Measurements from ENCODE around the gene BTN3A1. TPM values are rescaled to one million over a fixed set of nuclear protein-coding genes. Genes with fewer than 3 reads are reported as not detected.
A peak's percentile ranks its signal among the peaks of the same experiment; 100 is the strongest.
"Not testable (repeated sequence)": the region's sequence is repeated elsewhere in the genome, so short reads cannot be mapped to it uniquely, and the experiment has no call there.

BTN3A1 gene
- 9.0 TPM for total RNA-seq
- long read RNA-seq, partial matches to known transcripts: 0 of 11 reads
- long read RNA-seq, other reads (novel, unspliced or antisense): 11 of 11 reads

DNA sequence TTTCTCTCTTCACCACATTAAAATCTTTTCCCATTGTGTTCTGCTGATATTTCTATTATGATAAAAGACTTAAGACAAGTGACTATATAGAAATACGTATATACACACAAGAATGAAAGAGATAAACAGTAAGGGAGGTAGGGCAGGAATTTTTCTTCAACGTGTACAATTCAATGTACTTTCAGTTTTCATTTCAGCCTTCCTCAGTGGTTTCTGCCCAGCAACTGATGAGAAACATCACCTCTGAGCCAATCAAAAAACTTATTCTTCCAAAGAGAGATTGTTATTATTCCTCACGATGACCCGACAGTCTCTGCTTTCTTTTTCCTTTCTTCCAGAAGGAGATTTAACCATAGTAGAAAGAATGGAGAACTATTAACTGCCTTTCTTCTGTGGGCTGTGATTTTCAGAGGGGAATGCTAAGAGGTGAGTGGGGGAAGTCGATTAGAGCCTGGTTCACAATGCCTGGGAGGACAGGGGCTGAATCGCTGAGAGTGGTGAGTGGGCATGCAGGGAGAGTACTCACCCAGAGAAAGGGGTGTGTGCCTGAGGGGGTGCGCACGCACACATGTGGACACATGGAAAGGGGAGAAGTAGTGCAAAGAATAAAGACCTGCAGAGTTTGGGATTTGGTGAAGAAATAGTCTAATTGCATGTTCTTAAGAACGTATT lies at the start of gene BTN3A1:
Gene BTN3A1 (plus strand): TSS at position 289 of the 672 bp plus-strand sequence. CDS start 3,289 bp downstream, outside the sequence.
- intact Hi-C loops (cut with DNase I): no loop called here
- ATAC-seq (ENCODE audit: poor library complexity): peak; percentile 98
- peak; percentile 74 for DNase-seq

DNA sequence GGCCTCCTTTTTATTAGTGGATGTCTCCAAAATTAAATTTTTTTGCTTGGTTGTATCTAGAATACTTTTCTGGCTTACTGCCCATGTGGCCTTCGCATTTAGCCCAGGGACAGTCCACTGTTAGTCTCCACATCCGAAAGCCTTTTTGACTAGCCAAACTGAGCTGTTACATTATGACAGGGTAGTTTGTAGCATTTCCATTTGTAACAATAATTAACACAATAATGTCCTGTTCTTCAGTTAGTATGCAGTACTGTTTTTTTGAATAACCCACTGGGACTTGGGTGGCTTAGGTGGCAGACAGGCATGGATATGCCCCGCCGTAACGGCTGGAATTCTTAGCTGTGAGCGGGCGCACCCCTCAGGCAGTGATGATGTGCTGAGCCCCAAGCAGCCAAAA lies 49.8 kb upstream of the BTN3A1 start:
- ATAC-seq (ENCODE audit: poor library complexity) (no peak), DNase-seq (no peak)
- intact Hi-C loops (cut with DNase I): no loop called here

DNA sequence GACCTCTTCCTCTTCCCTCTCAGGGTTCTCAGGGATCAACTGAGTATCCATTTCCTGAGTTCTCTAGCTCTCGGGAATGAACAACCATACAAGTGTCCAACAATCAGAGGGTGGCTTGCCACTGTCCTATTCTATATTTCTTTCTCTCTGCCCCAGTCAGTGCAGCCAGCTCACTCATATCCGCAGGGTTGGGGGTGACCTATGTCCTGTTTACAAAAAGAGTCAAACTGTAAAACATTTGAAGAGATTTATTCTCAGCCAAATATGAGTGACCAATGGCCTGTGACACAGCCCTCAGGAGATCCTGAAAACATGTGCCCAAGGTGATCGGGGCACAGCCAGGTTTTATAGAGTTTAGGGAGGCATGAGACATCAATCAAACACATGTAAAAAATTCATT lies 47.9 kb upstream of the BTN3A1 start:
- DNase-seq: no peak
- intact Hi-C loops (cut with DNase I): no loop called here
- ATAC-seq (ENCODE audit: poor library complexity): no peak

DNA sequence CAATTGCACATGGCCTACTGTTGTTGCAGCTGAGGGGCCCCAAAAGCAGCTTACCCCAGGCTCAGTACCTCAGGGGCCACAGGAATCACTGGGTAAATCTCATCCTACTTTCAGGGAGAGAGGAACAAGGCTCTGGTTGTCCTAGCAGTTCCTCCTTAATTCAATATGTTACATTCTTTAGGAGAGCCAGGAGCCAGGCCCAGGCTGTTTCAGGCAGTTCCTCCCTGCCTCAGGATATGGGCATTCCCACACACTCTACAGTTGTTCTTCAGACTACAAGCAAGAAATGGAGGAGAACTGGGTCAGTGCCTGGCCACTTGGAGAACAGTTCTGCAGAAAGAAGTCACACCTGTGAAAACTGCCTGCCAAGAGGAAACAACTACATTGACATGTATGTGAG lies 46.7 kb upstream of the BTN3A1 start:
- intact Hi-C loops (cut with DNase I): no loop called here
- DNase-seq (no peak), ATAC-seq (ENCODE audit: poor library complexity) (no peak)

DNA sequence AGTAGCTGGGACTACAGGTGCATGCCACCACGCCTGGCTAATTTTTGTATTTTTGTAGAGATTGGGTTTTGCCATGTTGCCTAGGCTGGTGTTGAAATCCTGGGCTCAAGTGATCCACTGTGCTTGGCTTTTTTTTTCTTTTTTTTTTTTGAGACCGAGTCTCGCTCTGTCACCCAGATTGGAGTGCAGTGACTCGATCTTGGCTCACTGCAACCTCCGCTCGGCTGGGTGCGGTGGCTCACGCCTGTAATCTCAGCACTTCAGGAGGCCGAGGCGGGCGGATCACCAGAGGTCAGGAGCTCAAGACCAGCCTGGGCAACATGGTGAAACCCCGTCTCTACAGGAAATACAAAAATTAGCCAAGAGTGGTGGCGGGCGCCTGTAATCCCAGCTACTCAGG lies 44.5 kb upstream of the BTN3A1 start:
- intact Hi-C loops (cut with DNase I); DNase-seq; ATAC-seq (ENCODE audit: poor library complexity): not testable (repeated sequence)

DNA sequence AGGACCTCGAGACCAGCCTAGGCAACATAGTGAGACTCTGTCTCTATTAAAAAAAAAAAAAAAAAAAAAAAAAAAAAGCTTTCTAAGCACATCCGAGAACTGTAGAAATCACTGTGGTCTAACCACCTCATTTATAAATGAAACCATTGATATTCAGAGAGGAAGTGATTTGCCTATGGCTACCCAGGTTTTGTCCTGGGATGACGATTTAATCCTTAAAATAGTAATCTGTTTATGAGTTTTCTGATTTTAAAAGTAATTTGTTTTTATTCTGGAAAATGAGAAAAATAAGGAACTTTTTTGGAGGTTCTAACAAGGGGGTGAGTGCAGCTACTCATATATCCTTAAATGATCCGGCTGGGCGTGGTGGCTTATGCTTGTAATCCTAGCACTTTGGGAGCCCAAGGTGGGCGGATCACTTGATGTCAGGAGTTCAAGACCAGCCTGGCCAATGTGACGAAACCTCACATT lies 43.5 kb upstream of the BTN3A1 start:
- intact Hi-C loops (cut with DNase I): no loop called here
- no peak for ATAC-seq (ENCODE audit: poor library complexity)
- DNase-seq: no peak

DNA sequence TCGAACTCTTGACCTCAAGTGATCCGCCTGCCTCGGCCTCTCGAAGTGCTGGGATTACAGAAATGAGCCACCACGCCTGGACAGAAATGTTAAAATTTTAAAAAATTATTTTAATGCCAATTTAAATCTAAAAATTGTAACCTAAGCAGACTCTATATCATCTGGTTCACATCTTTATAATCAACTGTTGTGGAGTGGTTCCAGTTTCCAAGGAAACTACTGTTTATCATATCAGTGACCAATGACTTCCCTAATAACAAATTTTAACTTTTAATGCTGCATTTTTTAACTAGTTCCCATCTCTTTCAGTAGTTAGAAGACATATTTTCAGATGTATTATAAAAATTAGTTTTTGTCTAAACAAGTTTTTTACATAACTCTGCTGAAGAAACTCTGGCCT lies 42.3 kb upstream of the BTN3A1 start:
- intact Hi-C loops (cut with DNase I): no loop called here
- ATAC-seq (ENCODE audit: poor library complexity) (no peak), DNase-seq (no peak)

DNA sequence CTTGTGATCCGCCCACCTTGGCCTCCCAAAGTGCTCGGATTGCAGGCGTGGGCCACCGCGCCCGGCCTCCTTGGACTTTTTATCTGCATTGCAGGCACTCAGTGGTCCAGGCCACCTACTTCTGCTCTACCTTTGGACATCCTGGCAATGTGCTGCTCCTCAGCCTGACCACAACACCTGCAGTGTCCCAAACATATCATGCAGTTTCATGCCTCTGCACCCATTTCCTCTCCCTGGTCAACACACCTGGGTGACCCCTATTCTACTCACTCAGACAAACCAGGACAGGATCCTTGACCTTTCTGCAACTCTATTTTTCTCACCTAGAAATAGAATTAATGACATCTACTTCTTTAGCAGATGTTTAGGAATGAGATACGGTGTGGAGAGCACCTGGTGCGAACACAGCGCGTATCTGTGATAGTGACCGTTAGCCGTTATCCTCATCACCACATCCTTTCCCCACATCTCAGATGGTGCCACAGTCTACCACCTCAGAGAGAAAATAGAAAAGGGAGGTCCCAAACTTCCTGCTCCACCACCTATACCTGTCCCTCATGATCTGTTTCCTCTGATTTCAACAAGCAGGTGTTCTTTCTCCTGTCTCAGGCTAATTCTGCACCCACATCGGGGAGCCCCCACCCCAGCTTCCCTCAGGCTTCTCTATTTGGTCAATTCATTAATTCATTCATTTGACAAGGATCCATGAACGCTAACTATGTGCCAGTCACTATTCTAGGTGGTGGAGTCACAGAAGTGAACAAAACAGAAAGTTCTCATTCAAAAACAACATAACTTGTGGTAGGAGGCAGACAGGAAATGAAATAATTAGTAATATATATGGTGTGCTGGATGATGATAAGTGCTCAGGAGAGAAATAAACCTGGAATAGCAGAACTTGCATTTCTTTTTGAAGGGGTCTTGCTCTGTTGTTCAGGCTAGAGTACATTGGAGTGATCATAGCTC lies 41.3 kb upstream of the BTN3A1 start:
- no peak for DNase-seq
- intact Hi-C loops (cut with DNase I): no loop called here
- no peak for ATAC-seq (ENCODE audit: poor library complexity)

DNA sequence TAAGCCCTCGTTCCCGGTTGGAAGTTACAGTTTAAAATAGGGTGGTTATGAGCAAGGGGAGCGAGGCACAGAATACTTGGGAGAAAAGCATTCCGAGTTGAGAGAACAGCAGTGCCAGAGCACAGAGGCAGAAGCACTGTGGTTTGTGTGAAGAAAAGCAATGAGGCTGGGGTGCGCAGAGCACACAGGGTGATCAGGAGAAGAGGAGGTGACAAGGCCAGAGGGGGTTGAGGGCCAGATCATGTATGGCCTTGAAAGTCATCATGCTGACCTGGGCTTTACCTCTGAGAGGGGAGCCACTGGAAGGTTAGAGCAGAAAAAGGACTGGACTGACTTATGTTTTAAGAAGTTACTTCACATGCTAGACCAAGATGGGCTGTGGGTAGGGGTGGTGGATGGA lies 40.5 kb upstream of the BTN3A1 start:
- DNase-seq (no peak), ATAC-seq (ENCODE audit: poor library complexity) (no peak)
- intact Hi-C loops (cut with DNase I): no loop called here

DNA sequence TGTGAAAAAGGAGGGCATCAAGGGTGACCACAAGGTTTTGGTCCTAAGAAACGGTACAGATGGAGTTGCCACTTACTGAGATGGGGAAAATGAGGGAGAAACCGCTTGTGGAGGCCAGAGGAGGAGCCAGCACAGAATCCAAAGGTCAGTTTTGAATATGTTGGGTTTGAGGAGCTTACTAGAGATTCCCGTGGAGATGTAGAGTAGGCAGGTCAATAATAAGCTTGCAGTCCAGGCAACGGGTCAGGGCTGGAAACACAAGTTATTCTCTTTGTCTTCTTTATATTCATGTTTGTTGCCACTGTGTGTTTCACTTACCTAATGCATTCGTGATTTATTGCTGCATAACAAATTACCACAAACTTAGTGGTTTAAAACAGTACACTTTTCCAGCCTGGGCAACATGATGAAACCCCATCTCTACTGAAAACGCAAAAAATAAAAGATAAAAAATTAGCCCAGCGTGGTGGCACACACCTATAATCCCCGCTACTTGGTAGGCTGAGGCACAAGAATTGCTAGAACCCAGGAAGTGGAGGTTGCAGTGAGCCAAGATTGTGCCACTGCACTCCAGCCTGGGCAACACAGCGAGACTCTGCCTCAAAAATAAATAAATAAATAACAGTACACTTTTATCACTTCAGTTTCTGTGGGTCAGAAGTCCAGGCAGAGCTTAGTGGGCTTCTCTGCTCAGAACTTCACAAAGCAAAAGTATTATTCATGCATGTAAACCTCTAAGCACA lies 39.8 kb upstream of the BTN3A1 start:
- DNase-seq (no peak), ATAC-seq (ENCODE audit: poor library complexity) (no peak)
- intact Hi-C loops (cut with DNase I): no loop called here

DNA sequence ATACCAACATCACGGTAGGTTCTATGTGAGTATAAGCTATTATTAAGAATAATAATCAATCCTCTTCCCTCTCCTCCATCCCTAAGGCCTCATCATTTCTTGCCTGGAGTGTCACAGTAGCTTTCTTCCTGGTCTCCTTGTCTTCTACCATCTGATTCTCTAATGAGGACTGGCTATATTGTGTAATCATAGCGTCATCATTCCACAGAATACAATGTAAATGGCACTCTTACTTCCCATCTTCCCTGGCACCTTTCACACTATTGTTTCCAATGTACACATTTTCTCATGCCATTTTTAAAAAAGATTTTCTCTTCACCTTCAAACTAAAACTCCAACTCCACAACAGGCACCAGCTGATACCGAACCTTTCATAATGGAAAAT lies 39.2 kb upstream of the BTN3A1 start:
- DNase-seq: no peak
- intact Hi-C loops (cut with DNase I): no loop called here
- ATAC-seq (ENCODE audit: poor library complexity): no peak

DNA sequence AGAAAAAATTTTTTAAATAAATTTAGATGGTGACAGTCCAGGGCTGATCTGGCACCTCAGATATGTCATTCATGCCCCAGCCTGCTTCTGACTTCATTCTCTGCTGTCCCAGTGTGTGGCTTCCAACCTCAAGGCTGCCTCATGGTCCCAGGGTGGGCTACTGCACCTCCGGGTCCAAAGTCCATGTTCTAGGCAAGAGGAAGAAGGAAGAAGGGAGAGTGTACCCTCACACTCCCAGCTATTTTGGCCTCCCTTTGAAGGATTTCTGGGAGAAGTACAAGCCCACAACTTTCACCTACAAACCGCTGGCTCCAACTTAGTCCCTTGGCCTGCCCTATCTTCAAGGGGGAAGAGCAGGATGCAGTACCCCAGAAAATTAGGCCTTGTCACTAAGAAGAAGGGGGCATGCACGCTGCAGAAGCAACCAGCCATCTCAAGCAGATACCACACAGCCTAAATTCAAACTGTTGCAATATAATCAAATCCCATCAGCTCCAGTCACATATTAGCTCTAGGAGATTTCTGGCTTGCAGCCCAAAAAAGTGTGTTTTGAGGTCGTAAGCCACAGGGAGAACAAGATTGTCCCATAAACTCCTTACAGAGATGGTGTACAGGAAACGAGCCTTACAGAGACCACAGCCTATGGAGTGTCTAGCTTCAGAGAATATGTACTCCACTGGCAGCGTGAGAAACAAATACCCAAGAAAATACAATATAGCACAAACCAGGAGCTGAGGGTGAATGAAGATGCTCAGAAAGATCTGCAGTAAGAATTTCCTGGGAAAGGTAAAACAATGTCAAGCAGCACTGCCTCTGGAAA lies 38.0 kb upstream of the BTN3A1 start:
- intact Hi-C loops (cut with DNase I): no loop called here
- no peak for DNase-seq
- ATAC-seq (ENCODE audit: poor library complexity): peak; percentile 40

DNA sequence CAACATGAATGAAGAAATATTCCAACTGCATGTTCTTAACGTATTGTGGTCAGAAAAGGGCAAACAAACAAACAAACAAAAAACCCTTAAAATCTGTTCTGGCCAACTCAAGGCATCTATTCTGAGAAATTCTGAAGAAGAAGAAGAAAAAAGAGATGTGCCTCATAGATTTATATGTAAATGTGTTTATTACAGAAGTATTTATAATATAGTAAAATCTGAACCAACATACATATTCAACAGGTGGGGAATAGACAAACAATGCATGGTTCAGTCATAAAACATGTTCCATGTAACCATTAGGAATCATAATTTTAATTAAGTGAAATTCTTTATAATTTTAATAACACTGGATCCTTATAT lies 36.5 kb upstream of the BTN3A1 start:
- intact Hi-C loops (cut with DNase I): no loop called here
- DNase-seq (no peak), ATAC-seq (ENCODE audit: poor library complexity) (no peak)

DNA sequence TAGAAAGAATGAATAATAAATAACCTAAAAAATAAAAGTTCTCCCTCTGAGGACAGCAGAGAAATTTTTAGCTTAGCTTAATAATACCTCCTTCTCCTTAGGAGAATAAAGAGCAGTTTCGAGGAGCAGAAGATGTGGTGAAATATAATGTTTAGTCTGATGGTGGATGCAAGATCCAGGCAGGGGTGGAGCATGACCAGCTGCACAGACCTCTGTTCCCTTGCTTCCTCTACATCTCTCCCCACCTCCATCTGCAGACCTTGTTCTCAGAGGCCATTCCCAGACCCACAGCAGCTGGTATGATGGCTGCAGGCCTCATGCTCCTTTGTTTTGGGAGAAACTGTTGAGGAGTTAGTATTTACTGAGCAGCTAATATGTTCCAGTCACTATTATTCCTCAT lies 35.6 kb upstream of the BTN3A1 start:
- no peak for ATAC-seq (ENCODE audit: poor library complexity)
- no peak for DNase-seq
- intact Hi-C loops (cut with DNase I): no loop called here

DNA sequence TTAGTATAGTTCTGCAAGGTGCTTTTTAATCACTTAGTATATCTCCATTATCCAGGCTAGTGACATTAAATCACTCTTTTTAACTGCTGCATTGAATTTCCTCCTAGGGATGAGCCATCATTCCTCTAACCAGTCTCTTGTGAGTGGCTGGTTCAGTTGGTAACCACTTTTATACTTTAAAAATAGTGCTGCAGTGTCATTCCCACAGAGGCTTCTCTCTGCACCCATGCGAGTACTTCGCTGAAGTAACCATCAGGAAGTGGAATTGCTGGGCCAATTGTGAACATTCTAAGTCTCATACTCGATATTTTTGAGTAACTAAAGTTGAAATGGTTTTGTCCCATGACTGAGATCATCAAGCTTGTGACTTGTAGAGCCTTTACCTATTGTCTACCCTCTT lies 35.0 kb upstream of the BTN3A1 start:
- intact Hi-C loops (cut with DNase I): no loop called here
- ATAC-seq (ENCODE audit: poor library complexity) (no peak), DNase-seq (no peak)

DNA sequence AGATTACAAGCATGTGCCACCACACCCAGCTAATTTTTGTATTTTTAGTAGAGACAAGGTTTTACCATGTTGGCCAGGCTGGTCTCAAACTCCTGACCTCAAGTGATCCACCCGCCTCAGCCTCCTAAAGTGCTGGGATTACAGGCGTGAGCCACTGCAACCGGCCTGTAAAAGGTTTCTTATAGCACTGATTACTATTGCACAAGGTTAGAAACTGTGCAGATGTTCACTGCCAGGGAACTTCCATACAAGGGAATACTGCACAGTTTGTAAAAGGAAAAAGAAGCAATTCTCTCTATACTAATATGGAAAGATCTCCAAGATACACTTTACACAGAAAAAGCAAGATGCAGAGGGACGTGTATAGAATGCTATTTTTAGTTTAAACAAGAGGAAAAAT lies 30.3 kb upstream of the BTN3A1 start:
- intact Hi-C loops (cut with DNase I); ATAC-seq (ENCODE audit: poor library complexity); DNase-seq: not testable (repeated sequence)

DNA sequence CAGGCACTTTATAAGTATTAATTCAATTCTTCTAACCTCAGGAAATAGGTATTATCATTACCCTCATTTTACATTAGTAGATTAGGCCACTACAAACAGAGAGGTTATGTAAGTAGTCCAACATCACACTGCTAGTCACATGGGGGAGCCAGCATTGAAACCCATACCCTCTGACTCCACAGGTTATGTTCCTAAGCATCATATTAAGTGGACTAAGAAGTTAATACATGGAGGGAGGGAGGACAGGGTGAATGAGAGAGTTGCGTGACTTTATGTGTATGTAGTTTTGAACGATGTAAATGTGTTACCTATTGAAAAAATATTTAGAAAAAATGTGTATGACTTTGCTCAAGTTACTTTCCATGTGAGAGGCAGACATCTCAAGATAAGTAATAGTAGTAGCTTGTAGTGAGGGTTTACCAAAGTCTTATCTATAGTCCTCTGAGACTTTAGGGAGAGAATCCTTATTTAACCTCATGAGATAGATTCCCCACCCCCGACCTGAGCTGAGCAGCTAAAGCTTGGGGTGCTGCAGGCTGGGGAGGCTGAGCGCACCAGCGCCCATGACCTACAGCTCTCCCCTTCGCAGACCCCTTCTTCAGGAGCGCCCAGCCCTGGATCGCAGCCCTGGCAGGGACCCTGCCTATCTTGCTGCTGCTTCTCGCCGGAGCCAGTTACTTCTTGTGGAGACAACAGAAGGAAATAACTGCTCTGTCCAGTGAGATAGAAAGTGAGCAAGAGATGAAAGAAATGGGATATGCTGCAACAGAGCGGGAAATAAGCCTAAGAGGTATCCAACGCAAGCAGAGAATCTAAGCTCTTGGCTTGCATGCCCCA lies 29.5 kb upstream of the BTN3A1 start:
- ATAC-seq (ENCODE audit: poor library complexity) (no peak), DNase-seq (no peak)
- intact Hi-C loops (cut with DNase I): no loop called here

DNA sequence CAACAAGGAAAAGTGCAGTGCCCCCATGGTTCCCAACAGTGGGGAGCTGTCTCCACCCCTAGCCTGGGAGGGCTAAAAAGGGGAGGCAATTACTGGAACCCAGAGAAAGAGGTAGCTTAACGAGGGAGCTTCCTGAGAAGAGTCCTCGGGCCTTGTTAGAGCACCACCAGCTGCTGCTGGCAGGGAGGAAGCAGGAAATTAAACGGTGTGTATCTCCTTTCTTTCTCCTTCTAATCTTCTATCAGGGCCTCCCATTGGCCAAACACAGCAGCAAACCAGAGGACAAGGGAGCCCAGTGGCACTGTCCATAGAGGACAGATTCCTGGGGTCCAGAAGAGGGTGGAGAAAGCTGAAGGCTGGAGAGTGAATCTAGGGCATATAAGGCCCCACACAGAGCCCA lies 26.8 kb upstream of the BTN3A1 start:
- ATAC-seq (ENCODE audit: poor library complexity): no peak
- intact Hi-C loops (cut with DNase I): no loop called here

More for the DNA sequence above, 26.8 kb upstream of the BTN3A1 start:
- no peak for DNase-seq

Measured in Right ventricle myocardium superior (tissue), 1 donor.